ENCODE measurements around the gene SACM1L. TPM values are rescaled to one million over a fixed set of nuclear protein-coding genes. Genes with fewer than 3 reads are reported as not detected.

Gene SACM1L, protein sequence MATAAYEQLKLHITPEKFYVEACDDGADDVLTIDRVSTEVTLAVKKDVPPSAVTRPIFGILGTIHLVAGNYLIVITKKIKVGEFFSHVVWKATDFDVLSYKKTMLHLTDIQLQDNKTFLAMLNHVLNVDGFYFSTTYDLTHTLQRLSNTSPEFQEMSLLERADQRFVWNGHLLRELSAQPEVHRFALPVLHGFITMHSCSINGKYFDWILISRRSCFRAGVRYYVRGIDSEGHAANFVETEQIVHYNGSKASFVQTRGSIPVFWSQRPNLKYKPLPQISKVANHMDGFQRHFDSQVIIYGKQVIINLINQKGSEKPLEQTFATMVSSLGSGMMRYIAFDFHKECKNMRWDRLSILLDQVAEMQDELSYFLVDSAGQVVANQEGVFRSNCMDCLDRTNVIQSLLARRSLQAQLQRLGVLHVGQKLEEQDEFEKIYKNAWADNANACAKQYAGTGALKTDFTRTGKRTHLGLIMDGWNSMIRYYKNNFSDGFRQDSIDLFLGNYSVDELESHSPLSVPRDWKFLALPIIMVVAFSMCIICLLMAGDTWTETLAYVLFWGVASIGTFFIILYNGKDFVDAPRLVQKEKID
- polyA plus RNA-seq (2012; ENCODE audit: missing spikeins), result 19.0 TPM

DNA sequence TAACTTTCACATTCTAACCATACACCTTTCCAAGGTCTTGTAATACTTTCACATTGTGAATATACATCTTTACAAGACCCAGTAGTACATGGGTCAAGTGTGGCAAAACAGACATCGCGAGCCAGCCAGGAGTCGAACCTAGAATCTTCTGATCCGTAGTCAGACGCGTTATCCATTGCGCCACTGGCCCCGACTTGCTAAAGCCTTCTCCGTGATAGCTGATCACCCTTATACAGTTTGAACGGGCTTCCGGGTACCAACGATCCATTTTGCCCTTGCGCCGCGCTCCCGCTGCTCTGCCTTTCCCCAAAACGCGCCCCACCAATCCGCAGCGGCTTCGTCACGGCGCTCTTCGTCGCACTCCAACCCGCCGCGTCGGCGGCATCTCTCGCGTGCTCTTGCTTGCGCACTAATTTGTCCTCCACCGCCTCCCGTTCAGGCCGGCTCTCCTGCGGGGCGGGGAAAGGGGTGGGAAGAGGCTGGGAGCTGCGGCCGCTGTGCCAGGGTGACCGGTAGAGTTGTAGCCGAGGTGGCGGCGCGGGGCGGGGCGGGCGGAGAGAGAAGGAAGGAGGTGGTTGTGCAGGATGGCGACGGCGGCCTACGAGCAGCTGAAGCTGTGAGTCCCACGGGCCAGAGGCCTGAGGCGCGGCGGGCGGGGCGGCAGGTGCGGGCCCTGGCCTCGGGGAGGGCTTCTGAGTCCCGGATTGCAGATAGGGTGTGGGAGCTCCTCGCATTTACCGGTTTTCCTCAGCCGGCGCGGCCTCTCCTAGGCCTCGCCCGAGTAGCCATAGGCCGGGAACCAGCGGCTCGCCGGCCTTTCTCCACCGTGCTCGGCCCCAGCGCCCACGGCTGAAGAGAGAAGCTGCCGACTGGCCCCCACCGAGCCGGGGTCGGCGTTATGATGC lies at the start of gene SACM1L:
Gene SACM1L, plus strand, starts transcription at position 515 of the 905 bp plus-strand sequence. Its CDS starts 70 bp downstream, at position 585.
- DNase-seq (ENCODE audit: insufficient read length) (peak; percentile 60), FAIRE-seq (peak; percentile 96)
- TF ChIP-seq POLR2AphosphoS5 (IDR thresholded peaks at IDR 0.05; ENCODE audit: low read depth, low read length) (0 out of 2 replicates have a peak, but pooled peaks have one; percentile 29), POLR2A (IDR thresholded peaks at IDR 0.05; ENCODE audit: low read depth, low read length) (peak; percentile 74; the same call in 1 of the 2 replicates), TAF1 (IDR thresholded peaks at IDR 0.05; ENCODE audit: borderline replicate concordance, low read depth, low read length) (peak; percentile 6; the same call in 1 of the 2 replicates)

GRCh38 chr3:45640091-45640507 lies 49.1 kb upstream of the SACM1L start:
- DNase-seq (ENCODE audit: insufficient read length) (no peak), FAIRE-seq (no peak)
- TF ChIP-seq TAF1 (IDR thresholded peaks at IDR 0.05; ENCODE audit: borderline replicate concordance, low read depth, low read length) (no peak), POLR2AphosphoS5 (IDR thresholded peaks at IDR 0.05; ENCODE audit: low read depth, low read length) (no peak), POLR2A (IDR thresholded peaks at IDR 0.05; ENCODE audit: low read depth, low read length) (no peak)

GRCh38 chr3:45640724-45641361 lies 48.4 kb upstream of the SACM1L start:
- TF ChIP-seq POLR2A (IDR thresholded peaks at IDR 0.05; ENCODE audit: low read depth, low read length) (no peak), TAF1 (IDR thresholded peaks at IDR 0.05; ENCODE audit: borderline replicate concordance, low read depth, low read length) (no peak), POLR2AphosphoS5 (IDR thresholded peaks at IDR 0.05; ENCODE audit: low read depth, low read length) (no peak)
- no peak for FAIRE-seq
- no peak for DNase-seq (ENCODE audit: insufficient read length)

DNA sequence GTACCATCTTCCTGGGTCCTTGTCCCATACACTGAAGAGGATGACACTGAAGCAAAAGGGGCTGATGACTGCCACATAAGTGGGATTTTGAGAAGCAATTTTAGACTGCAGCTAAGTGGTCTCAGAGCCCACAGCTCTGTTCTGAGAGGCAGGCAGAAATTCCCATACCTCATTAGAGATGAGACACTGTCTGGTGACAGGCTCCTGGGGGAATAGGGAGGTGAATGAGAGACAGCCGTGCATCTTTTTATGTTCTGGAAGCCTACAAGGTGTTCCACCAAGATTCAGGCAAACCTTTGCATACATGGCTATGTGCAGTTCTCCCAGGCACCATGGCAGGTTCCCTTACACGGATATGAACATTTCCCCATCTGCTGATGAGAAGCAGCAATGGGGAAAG lies 47.4 kb upstream of the SACM1L start:
- no peak for FAIRE-seq
- no peak for DNase-seq (ENCODE audit: insufficient read length)
- TF ChIP-seq POLR2A (IDR thresholded peaks at IDR 0.05; ENCODE audit: low read depth, low read length), result no peak
- TF ChIP-seq TAF1 (IDR thresholded peaks at IDR 0.05; ENCODE audit: borderline replicate concordance, low read depth, low read length), result no peak
- TF ChIP-seq POLR2AphosphoS5 (IDR thresholded peaks at IDR 0.05; ENCODE audit: low read depth, low read length), result no peak

DNA sequence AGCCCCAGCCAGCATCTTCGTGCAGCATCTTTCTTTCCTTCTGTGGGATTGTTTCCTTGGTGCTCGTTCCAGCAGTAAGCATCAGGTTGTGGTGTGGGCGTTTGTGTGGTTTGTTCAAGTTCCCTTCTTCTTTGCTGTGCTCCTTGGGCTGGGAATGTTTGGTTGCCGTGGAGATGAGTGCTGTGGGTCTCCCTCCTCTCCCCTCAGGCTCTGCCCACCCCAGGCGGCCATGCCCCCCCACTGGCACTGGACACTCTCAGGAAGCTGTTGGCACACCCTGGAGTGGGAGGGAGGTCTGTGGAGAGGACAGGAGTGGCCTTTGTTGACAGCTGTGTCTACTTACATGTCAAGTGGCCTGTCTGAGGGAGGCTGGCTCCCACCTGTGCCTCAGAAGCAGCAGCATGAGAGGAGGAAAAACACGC lies 46.5 kb upstream of the SACM1L start:
- FAIRE-seq (no peak), DNase-seq (ENCODE audit: insufficient read length) (no peak)
- TF ChIP-seq POLR2AphosphoS5 (IDR thresholded peaks at IDR 0.05; ENCODE audit: low read depth, low read length), result no peak
- no peak for TF ChIP-seq TAF1 (IDR thresholded peaks at IDR 0.05; ENCODE audit: borderline replicate concordance, low read depth, low read length)
- no peak for TF ChIP-seq POLR2A (IDR thresholded peaks at IDR 0.05; ENCODE audit: low read depth, low read length)

DNA sequence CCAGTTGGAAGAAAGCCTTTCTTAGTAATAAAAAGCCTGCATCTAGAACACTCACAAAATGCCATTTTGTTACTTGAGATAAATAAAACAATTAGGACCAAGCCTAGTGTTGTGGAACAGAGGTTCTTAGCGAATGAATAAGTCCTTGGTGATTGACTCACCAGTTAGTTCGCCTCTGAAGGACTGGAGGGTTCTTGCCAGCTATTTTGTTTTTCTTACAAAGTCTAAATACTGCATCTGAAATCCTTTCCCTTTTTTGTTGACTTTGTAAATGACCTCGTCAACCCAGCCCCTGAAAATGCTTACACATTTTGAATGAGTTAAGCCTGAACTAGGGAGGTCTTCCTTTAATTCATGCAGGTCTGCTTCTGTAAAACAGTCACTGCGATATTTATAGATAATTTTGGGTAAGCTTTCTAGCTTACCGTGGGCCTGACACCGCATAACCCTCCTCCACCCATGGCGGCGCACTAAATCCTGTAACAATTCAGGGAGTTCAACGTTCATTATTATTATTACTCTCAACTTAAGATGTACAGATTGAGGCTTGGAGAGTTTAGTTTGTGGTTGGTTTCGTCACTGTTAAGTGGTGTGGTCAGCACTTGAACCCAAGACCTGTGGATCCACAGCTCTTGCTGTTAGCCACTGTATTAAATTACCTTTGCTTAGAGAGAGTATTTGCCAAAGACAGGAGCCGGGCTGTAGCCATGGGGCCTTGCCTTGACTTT lies 45.0 kb upstream of the SACM1L start:
- TF ChIP-seq POLR2AphosphoS5 (IDR thresholded peaks at IDR 0.05; ENCODE audit: low read depth, low read length), result no peak
- TF ChIP-seq TAF1 (IDR thresholded peaks at IDR 0.05; ENCODE audit: borderline replicate concordance, low read depth, low read length), result no peak
- TF ChIP-seq POLR2A (IDR thresholded peaks at IDR 0.05; ENCODE audit: low read depth, low read length), result no peak
- DNase-seq (ENCODE audit: insufficient read length) (no peak), FAIRE-seq (no peak)

DNA sequence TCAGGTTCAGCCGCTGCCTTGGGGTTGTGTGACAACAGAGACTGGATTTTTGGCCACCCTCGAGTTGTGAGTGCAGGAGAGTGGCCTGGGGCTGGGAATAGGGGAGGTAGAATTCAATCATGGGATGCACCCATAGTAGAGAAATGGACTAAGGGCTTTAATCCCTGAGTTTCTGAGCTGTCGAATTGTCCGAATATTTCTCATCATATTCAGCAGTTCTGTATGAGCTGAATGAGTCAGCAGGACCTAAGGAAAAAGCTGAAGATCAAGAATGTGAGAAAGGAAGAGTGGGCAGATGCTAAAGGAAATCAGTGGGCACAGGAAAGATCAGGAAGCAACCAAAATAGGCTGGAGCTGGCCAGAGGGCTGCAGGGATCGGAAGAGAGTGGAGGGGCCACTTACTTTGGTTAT lies 44.4 kb upstream of the SACM1L start:
- TF ChIP-seq TAF1 (IDR thresholded peaks at IDR 0.05; ENCODE audit: borderline replicate concordance, low read depth, low read length) (no peak), POLR2A (IDR thresholded peaks at IDR 0.05; ENCODE audit: low read depth, low read length) (no peak), POLR2AphosphoS5 (IDR thresholded peaks at IDR 0.05; ENCODE audit: low read depth, low read length) (no peak)
- DNase-seq (ENCODE audit: insufficient read length), result no peak
- no peak for FAIRE-seq

GRCh38 chr3:45646051-45646585 lies 43.1 kb upstream of the SACM1L start:
- DNase-seq (ENCODE audit: insufficient read length), result no peak
- TF ChIP-seq POLR2AphosphoS5 (IDR thresholded peaks at IDR 0.05; ENCODE audit: low read depth, low read length) (no peak), TAF1 (IDR thresholded peaks at IDR 0.05; ENCODE audit: borderline replicate concordance, low read depth, low read length) (no peak), POLR2A (IDR thresholded peaks at IDR 0.05; ENCODE audit: low read depth, low read length) (no peak)
- FAIRE-seq, result no peak

DNA sequence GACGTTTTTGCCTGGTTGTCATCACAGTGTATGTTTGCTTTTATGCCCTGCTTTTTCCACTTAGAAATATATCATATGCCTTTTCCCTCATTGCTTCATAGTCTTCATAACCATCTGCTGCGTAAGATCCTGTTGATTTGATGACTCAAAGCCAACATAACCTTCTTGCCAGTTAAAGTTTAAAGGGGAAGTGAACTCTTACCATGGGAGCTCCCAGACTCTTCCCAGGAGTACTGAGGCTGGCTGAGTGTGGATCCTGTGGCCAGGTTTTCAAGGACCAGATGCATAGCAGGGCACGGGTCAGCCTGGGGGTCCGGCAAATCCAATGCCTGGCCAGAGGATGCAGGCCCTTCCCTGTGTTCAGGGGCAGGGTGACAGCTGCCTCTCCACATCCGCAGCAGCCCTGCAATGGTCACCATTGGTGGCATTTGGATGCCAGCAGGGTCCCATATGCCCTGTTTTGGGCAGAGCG lies 42.0 kb upstream of the SACM1L start:
- no peak for DNase-seq (ENCODE audit: insufficient read length)
- no peak for TF ChIP-seq POLR2A (IDR thresholded peaks at IDR 0.05; ENCODE audit: low read depth, low read length)
- TF ChIP-seq POLR2AphosphoS5 (IDR thresholded peaks at IDR 0.05; ENCODE audit: low read depth, low read length), result no peak
- no peak for FAIRE-seq

GRCh38 chr3:45653205-45653604 lies 36.0 kb upstream of the SACM1L start:
- TF ChIP-seq POLR2A (IDR thresholded peaks at IDR 0.05; ENCODE audit: low read depth, low read length) (no peak), POLR2AphosphoS5 (IDR thresholded peaks at IDR 0.05; ENCODE audit: low read depth, low read length) (no peak), TAF1 (IDR thresholded peaks at IDR 0.05; ENCODE audit: borderline replicate concordance, low read depth, low read length) (no peak)
- DNase-seq (ENCODE audit: insufficient read length) (no peak), FAIRE-seq (no peak)
